ENCODE results near the gene WNT6.
A peak's percentile ranks its signal among the peaks of the same experiment; 100 is the strongest.
"Not testable (repeated sequence)": the region's sequence is repeated elsewhere in the genome, so short reads cannot be mapped to it uniquely, and the experiment has no call there.

WNT6 gene

GRCh38 chr2:218830526-218831306 lies 28.9 kb upstream of the WNT6 start:
- DNase-seq (ENCODE audit: low read depth), result no peak

- no peak for DNase-seq (ENCODE audit: low read depth)
Measured at GRCh38 chr2:218831378-218831990, 28.1 kb upstream of the WNT6 start, which contains the start of gene PRKAG3. Gene PRKAG3 (minus strand): TSS chr2:218831803.

GRCh38 chr2:218832081-218832480 lies 27.5 kb upstream of the WNT6 start:
- DNase-seq (ENCODE audit: low read depth), result no peak

GRCh38 chr2:218832520-218832919 lies 27.1 kb upstream of the WNT6 start:
- DNase-seq (ENCODE audit: low read depth), result no peak

- no peak for DNase-seq (ENCODE audit: low read depth)
Measured at GRCh38 chr2:218833023-218833609, 26.5 kb upstream of the WNT6 start.

GRCh38 chr2:218834685-218835084 lies 24.9 kb upstream of the WNT6 start:
- DNase-seq (ENCODE audit: low read depth), result no peak

- no peak for DNase-seq (ENCODE audit: low read depth)
Measured at GRCh38 chr2:218837495-218837894, 22.1 kb upstream of the WNT6 start.

- DNase-seq (ENCODE audit: low read depth), result peak; percentile 94
Measured at GRCh38 chr2:218839430-218839829, 20.2 kb upstream of the WNT6 start.

GRCh38 chr2:218839888-218840287 lies 19.7 kb upstream of the WNT6 start:
- DNase-seq (ENCODE audit: low read depth), result peak; percentile 64

GRCh38 chr2:218844334-218844733 lies 15.3 kb upstream of the WNT6 start:
- DNase-seq (ENCODE audit: low read depth), result not testable (repeated sequence)

- not testable (repeated sequence) for DNase-seq (ENCODE audit: low read depth)
Measured at GRCh38 chr2:218846963-218847362, 12.6 kb upstream of the WNT6 start.

- peak; percentile 31 for DNase-seq (ENCODE audit: low read depth)
Measured at GRCh38 chr2:218849721-218850120, 9.9 kb upstream of the WNT6 start.

GRCh38 chr2:218850796-218851195 lies 8.8 kb upstream of the WNT6 start:
- no peak for DNase-seq (ENCODE audit: low read depth)

GRCh38 chr2:218851286-218851685 lies 8.3 kb upstream of the WNT6 start:
- no peak for DNase-seq (ENCODE audit: low read depth)

- DNase-seq (ENCODE audit: low read depth), result peak; percentile 59
Measured at GRCh38 chr2:218852911-218853667, 6.5 kb upstream of the WNT6 start.

GRCh38 chr2:218853766-218854165 lies 5.8 kb upstream of the WNT6 start:
- peak; percentile 84 for DNase-seq (ENCODE audit: low read depth)

GRCh38 chr2:218854860-218855259 lies 4.7 kb upstream of the WNT6 start:
- no peak for DNase-seq (ENCODE audit: low read depth)

GRCh38 chr2:218855305-218856166 lies 4.1 kb upstream of the WNT6 start:
- DNase-seq (ENCODE audit: low read depth), result no peak

- DNase-seq (ENCODE audit: low read depth), result peak; percentile 30
Measured at GRCh38 chr2:218856167-218856895, 3.3 kb upstream of the WNT6 start.

- no peak for DNase-seq (ENCODE audit: low read depth)
Measured at GRCh38 chr2:218856896-218857243, 2.7 kb upstream of the WNT6 start.

All from amniotic epithelial cell (primary cell).